HG03045 (cell line): ENCODE data around the gene EFEMP1.
"Not testable (repeated sequence)": the region's sequence is repeated elsewhere in the genome, so short reads cannot be mapped to it uniquely, and the experiment has no call there.

Experiments used
- ATAC-seq: cut with Tn5 transposase; IDR thresholded peaks from one replicate; pipeline ENCODE4 v1.9.1; 2021; ENCODE audit warnings: mild to moderate bottlenecking, moderate library complexity; ENCODE audit not compliant: unreplicated experiment

EFEMP1 gene

GRCh38 chr2:55838117-55838516 lies 85.5 kb downstream of the EFEMP1 start:
- ATAC-seq = not testable (repeated sequence)

DNA sequence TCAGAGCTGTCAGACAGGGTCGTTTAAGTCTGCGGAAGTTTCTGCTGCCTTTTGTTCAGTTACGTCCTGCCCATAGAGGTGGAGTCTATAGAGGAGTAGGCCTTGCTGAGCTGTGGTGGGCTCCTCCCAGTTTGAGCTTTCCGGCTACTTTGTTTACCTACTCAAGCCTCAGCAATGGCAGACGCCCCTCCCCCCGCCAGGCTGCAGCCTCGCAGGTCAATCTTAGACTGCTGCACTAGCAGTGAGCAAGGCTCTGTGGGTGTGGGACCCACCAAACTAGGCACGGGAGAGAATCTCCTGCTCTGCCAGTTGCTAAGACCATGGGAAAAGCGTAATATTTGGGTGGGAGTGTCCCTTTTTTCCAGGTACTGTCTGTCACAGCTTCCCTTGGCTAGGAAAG lies 86.5 kb downstream of the EFEMP1 start:
- no peak for ATAC-seq

DNA sequence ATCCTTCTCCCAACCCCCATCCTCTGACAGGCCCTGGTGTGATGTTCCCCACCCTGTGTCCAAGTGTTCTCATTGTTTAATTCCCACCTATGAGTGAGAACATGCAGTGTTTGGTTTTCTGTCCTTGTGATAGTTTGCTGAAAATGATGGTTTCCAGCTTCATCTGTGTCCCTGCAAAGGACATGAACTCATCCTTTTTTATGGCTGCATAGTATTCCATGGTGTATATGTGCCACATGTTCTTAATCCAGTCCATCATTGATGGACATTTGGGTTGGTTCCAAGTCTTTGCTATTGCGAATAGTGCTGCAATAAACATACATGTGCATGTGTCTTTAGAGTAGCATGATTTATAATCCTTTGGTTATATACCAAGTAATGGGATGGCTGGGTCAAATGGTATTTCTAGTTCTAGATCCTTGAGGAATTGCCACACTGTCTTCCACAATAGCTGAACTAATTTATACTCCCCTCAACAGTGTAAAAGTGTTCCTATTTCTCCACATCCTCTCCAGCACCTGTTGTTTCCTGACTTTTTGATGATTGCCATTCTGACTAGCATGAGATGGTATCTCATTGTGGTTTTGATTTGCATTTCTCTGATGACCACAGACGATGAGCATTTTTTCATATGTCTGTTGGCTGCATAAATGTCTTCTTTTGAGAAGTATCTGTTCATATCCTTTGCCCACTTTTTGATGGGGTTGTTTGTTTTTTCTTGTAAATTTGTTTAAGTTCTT lies 91.7 kb downstream of the EFEMP1 start:
- ATAC-seq = not testable (repeated sequence)

GRCh38 chr2:55827855-55828254 lies 95.7 kb downstream of the EFEMP1 start:
- ATAC-seq = no peak

- ATAC-seq = not testable (repeated sequence)
These were observed 96.2 kb downstream of the EFEMP1 start for GRCh38 chr2:55827428-55827827.

- no peak for ATAC-seq
These were observed 97.3 kb downstream of the EFEMP1 start for GRCh38 chr2:55826246-55826645.

GRCh38 chr2:55824551-55825096 lies 99.0 kb downstream of the EFEMP1 start:
- ATAC-seq = no peak
